HG02884 (cell line): Measurements from ENCODE around the gene RIPOR1.
"Not testable (repeated sequence)": the region's sequence is repeated elsewhere in the genome, so short reads cannot be mapped to it uniquely, and the experiment has no call there.

Source experiments
- ATAC-seq: cut with Tn5 transposase; IDR thresholded peaks from one replicate; pipeline ENCODE4 v1.9.1; 2021; ENCODE audit warnings: mild to moderate bottlenecking, moderate library complexity; ENCODE audit not compliant: unreplicated experiment

Gene RIPOR1, protein sequence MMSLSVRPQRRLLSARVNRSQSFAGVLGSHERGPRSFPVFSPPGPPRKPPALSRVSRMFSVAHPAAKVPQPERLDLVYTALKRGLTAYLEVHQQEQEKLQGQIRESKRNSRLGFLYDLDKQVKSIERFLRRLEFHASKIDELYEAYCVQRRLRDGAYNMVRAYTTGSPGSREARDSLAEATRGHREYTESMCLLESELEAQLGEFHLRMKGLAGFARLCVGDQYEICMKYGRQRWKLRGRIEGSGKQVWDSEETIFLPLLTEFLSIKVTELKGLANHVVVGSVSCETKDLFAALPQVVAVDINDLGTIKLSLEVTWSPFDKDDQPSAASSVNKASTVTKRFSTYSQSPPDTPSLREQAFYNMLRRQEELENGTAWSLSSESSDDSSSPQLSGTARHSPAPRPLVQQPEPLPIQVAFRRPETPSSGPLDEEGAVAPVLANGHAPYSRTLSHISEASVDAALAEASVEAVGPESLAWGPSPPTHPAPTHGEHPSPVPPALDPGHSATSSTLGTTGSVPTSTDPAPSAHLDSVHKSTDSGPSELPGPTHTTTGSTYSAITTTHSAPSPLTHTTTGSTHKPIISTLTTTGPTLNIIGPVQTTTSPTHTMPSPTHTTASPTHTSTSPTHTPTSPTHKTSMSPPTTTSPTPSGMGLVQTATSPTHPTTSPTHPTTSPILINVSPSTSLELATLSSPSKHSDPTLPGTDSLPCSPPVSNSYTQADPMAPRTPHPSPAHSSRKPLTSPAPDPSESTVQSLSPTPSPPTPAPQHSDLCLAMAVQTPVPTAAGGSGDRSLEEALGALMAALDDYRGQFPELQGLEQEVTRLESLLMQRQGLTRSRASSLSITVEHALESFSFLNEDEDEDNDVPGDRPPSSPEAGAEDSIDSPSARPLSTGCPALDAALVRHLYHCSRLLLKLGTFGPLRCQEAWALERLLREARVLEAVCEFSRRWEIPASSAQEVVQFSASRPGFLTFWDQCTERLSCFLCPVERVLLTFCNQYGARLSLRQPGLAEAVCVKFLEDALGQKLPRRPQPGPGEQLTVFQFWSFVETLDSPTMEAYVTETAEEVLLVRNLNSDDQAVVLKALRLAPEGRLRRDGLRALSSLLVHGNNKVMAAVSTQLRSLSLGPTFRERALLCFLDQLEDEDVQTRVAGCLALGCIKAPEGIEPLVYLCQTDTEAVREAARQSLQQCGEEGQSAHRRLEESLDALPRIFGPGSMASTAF

DNA sequence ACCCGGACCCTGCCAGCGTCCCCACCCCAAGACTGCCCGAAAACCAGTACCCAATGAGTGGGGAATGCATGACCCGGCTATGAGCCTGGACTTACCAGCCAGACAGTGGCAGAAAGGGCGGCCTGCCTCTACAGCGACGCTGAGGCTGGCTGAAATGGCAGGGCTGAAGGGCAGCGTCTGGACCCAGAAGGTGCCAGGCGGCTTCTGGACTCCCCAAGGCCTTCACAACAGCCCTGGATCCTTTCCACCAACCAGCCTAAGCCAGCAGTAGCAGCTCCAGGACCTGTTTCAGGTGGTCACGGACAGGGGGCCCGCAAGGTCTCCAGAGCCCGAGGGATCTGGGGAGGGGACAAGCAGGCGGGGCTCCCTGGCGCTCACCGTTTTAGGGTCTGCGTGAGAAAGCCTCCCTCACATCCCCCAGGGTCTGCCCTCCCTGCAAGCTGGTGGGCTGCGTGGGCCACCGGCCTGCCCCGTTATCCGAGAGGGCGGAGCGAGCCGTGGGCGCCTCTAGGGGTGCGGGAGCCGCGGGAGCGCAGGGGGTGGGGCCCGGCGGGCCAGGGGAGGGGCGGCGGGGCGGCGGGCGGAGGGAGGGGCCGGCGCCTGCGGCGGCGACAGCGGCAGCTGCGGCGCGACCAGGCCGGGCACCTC is at the start of gene RIPOR1:
RIPOR1 (plus strand) TSS at position 608 of the 648 bp plus-strand sequence. CDS start 9,618 bp downstream, outside the sequence.
- no peak for ATAC-seq

DNA sequence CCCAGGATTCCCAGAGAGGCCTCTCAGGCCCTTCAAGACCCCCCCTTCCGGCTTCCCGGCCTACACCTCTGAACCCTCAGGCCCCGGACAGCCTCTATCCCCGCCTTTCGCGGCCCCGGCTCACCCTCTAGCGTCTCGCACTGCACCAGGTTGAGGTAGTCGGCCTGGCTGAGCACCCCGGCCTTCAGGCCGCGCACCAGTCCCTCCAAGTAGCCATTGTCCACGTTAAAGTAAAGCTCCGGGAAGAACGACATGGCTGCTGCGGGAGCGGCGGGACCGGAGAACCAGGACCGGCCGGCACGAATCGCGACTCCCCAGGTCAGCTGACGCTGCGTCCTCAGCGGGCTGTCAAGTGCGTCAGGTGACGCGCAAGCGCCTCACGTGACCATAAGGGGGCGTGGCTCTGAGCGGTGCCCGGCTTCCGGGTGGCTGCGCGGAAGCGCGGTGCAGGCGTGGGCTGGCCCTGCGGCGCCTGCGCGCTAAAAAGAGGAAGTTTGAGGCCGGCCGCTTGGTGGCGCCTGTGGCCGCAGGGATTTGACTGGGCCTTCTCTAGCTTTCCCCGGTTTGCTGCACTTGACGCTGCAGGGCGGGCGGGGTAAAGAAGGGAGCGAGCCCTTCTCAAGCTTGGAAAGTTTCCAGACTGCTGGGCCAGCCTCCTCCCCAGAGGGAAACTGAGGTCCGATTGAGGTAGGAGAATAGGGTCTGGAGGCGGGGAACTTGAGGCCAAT is 47.6 kb upstream of the RIPOR1 start, which contains the start of gene ATP6V0D1:
ATP6V0D1 (minus strand) TSS at position 325 of the 728 bp plus-strand sequence; CDS start at position 254, 71 bp downstream.
- peak; percentile 88 for ATAC-seq

DNA sequence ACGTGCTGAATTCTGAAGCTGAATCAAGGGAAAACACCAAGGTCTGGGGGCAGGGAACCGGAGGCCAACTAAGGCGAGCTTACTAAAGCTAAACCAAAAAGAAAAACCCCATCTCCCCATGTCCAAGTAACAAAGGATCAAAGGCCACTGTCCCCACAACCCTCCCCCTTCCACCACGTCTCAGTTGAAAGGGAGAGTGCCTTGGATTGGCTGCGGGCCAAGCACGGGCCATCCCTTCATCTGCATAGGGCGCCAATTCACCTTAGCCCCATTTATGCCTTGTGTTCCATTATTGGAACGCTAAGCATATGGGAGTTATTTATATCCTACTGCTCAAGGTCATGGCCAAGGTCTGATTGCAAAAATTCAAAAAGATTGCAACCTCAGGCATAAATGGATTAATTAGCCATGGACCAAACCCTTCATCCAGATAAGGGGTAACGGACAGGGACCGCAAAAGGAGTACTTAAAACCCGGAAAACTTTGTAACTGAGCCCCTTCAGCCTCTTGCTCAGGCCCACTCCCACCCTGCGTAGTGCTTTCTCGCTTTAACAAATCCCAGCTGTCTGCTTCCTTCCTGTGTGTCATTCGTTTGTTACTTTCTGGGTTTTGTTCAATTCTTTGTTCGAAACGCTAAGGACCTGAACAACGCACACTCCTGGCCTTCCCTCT is 46.9 kb upstream of the RIPOR1 start:
- ATAC-seq, result peak; percentile 10

DNA sequence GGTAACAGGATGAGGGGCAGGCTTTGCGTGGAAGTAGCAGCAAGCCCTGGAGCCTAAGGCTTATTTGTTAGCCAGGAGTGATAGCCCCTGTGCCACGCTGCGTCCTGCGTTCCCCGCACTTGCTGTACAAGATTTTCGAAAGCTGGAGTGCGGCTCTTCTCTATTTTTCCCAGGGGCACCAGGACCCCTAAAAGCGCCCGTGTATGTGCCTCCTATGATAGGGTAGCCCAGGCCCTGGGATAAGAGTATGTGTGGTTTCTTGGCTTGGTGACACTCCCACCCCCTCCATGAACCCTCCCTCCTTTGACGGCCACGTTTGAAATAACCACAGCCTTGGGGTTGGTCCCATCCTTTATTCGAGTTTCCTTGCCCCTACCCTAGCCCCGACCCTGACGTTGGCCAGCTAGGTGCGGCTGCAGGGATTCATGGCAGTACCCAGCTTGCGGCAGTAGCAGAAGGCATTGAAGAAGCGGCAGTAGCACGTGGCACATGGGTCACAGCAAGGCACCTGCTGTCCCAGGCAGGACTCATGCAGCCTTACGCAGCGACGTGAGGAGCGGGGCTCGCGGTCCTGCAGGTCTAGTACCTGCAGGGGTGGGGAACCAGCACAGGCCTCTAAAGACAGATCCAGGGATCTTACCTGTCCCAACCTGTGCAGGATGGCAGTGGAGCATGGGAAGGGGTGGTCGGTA is 46.2 kb upstream of the RIPOR1 start:
- no peak for ATAC-seq

DNA sequence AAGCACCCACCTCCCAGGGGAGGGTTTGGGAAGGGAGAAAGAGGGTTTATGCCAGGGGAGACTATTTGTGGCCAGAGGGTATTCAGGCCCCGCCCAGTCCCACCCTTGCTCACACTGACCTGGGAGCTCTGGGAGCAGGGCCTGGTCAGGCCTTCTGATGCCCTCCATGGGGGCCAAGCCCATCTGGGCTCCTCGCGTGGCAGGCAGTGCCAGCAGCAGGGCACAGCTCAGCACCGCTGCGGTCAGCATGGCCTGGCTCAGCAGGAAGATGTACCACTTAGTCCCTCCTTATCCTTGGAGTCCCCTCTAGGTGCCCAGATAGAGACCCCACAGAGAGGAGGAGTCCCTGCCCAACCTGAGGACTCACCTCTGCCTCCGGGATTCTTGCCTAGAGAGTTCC is 45.5 kb upstream of the RIPOR1 start, which contains the start of gene AGRP:
AGRP (minus strand) TSS at position 398 of the 400 bp plus-strand sequence; CDS start at position 249, 149 bp downstream.
- ATAC-seq, result no peak

DNA sequence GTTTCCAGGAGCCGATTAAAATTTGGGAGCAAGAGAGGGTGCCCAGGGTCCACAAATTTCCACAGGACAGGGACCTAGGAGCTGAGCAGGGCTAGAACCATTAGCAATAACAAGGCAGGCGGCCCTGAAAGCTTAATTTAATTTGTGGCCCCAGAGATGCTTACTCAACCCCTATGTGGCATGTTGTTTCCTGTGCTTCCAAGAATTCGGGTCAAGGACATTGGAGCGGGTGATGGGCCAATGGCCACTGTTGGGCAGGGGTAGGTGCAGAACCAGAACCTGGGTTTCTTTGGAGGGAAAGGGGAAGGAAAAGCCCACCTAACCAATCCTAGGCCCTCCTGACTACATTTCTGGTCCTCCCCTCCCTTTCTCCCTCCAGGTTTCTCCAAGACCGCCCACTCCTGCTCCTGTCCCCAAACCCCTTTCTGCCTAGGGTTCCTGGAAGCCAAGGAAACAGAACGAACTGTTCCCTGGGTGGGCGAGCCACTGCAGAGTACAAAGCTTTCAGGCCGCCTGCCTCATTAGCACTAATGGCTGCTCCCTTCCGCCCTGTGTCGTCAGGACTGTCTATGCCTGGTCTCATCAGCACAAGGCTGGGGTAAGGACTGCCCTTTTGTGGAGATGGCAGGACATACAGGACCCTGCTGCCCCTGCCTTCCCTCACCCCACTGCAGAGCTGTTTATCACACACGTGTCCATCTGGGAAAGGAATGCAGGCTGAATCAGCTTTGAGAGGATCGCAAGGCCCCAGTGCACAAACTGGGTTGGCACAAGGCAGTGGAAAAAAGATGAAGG is 44.7 kb upstream of the RIPOR1 start:
- no peak for ATAC-seq

DNA sequence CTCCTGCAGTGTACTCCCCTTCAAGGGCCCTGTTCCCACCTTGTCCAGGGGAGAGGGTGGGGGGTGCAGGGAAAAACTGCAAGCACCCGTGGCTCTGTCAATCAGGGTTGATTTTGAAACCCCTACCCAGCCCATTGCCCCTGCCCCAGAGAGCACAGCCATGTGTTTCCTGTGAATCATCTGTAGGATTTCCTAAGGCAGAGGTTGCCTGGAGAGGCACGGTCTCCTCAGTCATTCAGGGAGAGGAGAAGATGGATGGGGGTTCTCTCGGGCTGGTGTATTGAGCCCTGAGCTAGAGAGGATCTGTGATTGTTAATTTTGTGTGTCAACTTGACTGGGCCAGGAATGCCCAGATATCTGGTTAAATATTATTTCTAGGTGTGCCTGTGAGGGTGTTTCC is 41.8 kb upstream of the RIPOR1 start:
- no peak for ATAC-seq

DNA sequence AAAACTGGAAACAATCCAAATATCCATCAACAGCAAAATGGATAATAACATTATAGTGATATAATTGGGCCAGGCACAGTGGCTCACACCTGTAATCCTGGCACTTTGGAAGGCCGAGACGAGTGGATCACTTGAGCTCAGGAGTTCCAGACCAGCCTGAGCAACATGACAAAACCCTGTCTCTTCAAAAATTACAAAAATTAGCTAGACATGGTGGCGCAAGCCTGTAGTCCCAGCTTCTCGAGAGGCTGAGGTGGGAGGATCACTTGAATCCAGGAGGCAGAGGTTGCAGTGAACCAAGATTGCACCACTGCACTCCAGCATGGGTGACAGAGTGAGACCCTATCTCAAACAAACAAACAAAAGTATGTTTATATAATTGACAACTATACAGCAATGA is 41.1 kb upstream of the RIPOR1 start:
- ATAC-seq, result not testable (repeated sequence)

DNA sequence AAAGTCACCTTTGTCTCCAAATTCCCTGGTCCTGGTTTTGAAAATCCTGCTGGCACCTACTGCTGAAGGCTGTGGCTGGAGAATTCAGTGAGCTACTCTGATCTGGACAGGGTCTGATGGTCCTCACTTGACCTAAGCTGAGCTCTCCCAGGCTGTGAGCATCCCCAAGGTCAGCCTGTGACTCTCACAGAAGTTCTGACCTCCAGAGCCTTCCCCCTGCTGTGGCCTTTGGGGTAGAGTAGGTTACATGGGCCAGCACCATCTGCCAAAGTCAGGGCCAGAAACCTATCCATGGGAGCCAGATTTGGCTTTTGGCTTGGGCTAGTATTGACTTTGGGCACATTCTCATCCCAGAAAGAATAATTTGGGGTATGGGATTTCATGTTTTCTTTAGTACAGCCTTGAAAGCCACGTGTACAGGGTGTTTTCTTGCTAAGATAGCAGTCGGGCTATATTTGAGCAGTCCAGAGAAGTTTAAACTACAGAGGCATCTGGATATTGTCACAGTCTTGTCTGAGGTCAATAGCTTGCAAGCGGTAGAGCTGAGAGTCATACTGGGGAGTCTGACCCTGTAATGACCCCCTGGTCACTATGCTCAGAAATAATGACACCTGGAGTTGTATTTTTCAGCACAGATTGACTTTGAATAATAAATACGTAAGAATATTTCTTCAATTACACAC is 39.1 kb upstream of the RIPOR1 start:
- no peak for ATAC-seq

DNA sequence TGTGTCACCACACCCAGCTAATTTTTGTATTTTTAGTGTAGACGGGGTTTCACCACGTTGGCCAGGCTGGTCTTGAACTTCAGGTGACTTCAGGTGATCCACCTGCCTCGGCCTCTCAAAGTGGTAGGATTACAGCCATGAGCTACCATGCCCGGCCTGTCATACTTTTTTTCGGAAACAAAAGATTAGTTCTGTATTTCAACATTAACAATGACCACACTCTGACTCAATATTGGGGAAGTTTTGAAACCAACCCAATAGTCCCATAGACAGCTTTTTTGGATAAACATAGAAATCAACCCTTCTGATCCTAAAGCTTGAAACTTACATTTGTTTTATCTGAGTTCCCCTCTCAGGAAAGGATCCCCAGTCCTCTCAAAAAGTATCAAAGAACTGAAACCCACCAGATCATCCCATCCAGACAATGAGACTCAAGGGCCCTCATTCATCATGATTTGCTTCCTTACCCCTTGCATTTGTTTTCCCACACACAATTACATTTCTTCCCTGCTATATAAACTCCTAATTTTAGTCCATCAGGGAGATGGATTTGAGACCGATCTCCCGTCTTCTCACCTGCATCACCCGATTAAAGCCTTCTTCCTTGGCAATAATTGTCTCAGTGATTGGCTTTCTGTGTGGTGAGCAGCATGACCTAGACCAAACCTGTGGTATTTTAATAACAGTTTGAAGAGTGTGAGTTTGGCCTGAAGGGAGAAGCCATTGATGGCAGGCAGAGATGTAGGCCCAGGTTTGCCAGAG is 38.1 kb upstream of the RIPOR1 start:
- ATAC-seq, result no peak

DNA sequence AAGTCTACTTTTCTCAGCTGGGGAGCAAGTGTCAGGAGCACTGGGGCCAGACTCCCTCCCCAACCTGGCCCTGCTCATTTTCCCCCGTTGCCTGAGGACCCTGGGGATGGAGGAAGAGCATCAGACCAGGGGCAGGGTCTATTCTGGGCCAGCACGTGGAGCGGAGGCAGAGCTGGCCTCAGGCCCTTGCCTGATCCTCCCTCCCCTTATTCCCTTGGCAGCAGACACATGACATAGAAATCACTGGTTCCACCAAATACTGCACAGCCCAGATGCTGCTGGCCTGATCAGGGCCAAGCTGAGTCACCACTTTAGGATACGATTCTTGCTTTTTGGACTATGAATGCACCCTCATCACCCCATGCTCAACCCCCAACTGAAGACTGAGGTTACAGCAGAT is 29.5 kb upstream of the RIPOR1 start:
- ATAC-seq, result no peak

DNA sequence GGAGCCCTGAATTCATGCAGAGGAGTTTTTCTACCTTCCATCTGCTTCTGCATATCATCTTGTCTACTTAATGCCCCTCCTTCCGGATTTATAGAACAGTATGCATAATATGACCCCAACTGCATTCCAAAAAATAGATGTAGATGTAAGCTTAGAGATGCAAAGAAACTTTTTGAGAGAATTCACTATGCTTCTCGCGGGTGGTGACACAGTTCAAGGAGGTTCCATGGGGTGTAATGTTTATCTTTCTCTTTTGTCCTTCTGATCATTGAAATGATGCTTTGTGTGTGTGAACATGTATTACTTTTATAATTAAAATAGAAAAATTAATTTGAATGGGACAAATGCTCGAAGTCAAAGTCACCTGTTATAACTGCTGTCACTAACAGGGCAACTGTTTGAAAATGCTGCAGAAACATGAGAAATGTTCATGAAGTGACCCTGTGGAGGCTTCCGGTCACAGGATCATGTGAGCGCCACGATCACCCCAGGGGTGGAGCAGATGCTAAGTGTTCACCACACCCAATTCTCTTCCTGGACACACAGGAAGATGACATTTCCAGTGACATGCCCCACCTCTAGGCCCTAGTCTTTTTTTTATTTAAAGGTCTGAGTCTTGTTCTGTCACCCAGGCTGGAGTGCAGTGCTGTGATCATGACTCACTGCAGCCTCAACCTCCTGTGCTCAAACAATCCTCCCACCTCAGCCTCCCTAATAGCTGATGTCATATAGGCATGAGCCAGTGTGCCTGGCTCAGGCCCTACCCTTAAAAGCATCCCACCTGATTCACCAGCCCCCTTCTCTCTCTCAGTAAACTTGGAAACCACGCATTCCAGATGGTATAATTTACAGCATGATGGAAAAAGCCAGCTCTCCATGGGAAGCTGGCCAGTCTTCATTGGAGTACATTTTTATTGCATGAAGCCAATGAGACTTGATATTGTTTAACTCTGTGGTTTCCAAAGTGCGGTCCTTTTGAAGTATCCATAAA is 24.3 kb upstream of the RIPOR1 start:
- no peak for ATAC-seq

DNA sequence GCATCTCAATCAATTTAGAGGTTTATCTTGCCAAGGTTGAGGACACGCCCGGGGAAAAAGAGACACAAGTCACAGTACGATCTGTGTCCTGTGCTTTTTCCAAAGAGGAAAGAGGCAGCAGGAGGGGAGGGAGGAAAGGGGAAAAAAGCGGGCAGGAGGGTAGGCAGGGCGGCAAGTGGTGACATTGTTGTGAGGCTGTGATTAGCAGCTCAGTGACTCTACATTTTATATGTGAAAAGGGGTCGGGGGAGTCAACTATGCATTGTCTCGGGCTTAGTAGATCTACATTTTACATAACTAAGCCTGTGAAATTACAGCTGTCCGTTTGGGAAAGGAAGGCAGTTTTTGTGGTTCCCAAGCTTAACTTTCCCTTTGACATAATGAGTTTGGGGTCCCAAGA is 22.2 kb upstream of the RIPOR1 start:
- ATAC-seq, result no peak

DNA sequence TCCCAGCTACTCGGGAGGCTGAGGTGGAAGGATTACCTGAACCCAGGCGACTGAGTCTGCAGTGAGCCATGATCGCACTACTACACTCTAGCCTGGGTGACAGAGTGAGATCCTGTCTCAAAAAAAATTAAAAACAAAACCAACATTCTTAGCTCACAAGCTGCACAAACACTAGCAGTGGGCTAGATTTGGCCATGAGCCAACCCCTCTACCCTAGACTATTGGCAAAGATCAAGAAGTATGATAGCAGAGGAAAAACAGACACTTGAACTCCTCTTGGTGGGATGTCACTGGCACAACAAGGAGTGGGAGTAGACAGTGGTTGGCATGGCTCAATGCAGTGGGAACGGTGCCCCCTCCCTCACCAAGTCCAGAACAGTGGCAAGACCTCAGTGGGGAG is 19.6 kb upstream of the RIPOR1 start:
- no peak for ATAC-seq

DNA sequence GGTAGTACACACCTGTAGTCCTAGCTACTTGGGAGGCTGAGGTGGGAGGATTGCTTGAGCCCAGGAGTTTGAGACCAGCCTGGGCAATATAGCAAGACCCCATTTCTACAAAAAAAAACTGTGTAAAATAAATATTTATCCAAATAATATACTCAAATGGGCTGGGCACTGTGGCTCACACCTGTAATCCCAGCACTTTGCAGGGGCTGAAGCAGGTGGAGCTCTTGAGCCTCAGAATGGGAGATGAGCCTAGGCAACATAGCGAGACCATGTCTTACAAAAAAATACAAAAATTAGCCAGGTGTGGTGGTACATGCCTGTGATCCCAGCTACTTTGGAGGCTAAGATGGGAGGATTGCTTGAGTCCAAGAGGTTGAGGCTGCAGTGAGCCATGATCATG is 14.7 kb upstream of the RIPOR1 start:
- ATAC-seq, result not testable (repeated sequence)
